ENCODE results near the gene THAP3.
"Not testable (repeated sequence)": the region's sequence is repeated elsewhere in the genome, so short reads cannot be mapped to it uniquely, and the experiment has no call there.

Gene THAP3

DNA sequence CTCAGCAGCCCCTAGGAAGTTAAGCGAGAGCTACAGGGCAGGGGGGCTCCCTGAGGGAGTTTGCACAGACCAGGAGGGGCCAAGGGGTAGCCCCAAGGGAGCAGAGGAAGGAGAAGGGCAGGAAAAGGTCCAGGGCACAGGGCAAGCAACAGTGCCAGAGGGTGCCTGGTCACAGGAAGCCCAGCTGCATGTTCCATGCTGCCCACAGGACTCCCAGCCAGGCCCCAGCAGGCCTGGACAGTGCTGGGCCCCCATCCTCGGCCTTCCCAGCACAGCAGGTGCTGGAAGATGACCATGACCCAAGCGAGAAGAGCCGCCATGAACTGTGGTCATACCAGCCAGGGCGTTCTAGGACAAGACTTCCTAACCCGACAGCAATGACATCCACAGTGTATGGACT, 33.0 kb upstream of the THAP3 start:
- no peak for DNase-seq

DNA sequence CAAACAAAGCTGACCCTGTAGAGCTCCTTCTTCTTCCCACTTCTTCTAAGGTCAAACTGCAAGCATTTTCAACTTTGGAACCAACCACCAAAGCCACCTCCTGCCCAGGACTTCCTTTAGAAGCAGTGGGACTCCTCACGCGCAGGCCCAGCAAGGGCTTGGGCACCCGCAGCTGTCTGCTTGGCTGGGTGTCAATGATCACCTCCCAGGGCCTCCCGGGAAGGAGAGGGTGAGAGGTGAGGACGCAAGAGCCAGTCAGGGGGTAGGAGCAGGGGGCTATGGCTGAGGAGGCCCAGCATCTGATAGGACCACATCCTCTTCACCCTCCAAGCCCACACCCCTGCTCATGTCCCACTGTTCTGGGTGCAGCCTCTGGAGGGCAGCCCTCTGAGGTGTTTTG, 32.2 kb upstream of the THAP3 start:
- DNase-seq: no peak

DNA sequence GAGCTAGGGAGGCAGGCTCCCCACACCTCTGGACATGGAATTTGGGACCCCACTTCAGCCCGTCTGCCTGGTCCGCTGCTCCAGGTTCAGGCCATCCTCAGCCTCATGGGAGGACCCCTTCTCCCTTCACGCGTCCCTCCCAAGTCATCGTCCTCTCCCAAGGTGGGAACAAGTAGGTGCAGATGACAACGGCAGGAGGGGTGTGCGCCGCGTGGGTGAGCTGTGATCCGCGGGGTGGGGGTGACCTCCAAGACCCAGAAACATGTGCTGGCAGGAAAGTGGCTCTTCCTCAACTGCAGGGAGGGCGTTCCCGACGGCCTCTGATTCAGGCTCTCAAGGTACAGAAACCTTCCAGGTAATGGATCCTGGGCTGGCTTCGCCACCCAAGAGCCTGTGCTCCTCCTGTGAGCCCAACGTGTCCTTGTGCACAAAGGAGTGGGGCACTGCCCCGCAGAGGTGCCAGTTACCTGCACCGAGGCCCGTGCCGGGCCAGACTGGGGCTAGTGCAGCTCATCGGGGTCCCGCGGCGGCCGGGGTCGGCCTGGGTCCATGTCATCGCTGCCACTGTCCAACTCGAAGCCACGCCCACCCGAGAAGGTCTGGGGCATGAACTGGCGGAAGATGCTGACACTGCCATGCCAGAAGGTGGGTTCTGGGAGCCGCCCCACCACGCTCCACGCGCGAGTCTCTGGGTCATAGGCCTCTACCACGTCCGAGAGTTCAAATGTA, 31.6 kb upstream of the THAP3 start:
- no peak for DNase-seq

DNA sequence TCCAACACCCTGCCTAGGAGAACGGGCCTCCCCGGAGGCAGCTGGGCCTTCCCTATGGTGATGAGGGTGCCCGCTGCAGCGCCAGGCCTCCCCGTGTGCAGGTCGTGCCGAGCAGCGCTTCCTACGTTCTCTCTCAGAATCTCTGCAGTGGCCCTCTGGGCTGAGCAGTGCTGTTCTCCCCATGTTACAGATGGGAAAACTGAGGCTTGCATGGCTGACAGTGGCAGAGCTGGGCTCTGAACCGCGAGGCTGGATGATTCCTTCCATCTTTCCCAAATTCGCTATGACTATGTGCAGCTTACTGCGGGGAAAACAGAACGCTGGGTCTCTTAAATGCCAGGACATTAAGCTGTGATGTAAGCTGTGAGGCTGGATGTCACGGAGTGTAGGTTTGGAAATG, 30.9 kb upstream of the THAP3 start:
- no peak for DNase-seq

DNA sequence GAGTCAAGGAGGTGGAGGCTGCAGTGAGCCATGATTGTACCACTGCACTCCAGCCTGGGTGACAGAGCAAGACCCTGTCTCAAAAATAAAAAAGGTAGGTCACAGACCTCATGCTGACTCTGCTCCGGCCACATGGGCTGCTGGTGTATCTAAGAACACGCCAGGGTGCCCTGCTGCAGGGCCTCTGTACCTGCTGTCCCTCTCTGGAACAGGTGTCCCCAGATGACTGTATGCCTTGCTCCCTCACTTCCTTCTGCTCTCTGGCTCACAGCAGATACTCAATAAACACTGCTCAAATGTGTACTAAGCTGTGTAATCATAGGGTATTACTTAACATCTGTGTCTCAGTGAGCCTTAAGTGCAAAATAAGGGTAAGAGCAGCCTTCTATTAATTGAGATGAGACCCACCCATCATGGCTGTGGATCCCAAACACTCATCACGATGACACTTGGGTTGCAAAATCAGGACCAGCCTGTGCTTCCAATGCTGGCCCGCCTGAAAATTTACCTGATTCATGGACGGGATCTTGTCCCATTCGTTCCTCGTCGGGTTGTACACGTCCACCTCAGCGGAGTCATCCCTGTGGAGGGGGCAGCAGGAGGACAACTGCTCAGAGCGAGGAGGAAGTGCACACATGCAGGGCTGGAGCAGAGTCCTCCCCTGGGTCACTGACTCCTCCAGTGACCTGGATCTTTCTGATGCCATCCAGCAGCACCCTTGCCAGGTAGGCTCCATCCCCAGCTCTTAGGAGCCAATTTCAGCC, 29.5 kb upstream of the THAP3 start:
- no peak for DNase-seq

DNA sequence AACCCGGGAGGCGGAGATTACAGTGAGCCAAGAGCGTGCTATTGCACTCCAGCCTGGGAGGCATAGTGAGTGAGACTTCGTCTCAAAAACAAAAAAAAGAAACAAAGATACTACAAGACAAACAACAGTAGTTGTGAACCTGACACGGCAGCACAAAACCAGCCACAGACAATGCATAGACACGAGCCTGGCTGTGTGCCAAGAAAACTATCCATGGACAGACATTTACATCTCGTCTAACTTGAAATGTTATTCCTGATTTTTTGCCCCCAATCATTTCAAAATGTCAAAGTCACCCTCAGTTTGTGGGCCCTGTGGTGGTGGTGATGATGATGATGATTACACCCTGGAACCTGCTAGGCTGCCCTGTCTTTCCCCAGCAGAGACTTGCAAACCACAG, 28.3 kb upstream of the THAP3 start:
- peak; percentile 45 for DNase-seq

DNA sequence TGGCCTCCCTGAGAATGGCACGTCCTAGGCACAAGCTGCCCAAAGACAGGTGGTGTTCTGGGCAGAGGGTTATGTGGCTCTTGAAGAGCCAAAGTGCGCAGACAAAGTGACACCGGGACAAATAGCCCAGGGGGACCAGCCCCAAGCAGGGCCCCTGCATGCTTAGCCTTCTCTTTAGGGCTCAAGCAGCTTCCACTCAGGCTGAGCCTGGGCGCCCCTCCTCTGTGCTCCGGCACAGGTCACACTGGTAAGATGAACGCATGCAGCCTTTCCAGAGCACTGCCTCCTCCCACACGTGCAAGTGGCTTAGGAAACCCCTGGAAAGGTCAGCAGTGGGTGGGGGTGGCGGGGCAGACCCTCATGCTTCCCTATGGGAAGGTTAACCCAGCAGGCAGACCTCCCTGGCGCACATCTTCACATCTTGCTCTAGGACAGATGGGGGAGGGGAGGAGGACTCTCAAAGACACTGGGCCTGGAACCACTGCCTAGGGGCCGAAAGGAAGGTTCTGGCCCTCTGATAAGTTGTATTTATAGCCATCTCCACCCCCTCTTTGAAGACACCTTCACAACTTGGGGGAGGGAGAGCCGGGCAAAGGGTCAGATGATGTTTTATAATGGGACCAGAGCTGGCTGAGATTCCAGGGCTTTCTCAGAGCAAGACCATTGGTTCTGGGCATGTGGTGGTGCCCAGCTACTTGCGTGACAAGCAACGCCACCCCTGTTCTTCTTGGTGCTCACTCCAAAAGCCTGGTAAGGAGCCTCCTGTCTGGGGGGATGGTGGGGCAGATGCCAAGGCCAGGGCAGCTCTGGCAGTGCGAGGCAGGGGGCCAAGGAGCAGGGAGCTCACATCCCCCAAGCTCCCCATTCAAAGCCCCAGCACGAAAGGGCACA, 27.5 kb upstream of the THAP3 start:
- DNase-seq: no peak

DNA sequence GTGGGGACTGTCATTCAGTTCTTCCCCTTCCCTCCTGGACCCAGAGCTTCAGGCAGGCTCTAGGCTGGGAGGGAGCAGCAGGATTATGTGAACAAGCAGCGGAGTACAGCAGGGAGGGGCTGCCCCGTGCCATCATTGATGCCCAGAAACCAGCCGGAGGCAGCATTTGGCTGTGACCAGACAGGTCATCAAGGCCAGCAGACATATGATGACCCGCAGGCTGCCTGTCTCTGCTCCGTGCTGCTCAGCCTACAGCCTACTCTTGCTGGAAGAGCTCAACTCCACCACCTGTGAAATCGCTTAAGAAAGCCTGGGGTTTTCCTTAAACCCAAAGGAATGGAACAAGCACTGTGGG, 26.9 kb upstream of the THAP3 start:
- DNase-seq: no peak

DNA sequence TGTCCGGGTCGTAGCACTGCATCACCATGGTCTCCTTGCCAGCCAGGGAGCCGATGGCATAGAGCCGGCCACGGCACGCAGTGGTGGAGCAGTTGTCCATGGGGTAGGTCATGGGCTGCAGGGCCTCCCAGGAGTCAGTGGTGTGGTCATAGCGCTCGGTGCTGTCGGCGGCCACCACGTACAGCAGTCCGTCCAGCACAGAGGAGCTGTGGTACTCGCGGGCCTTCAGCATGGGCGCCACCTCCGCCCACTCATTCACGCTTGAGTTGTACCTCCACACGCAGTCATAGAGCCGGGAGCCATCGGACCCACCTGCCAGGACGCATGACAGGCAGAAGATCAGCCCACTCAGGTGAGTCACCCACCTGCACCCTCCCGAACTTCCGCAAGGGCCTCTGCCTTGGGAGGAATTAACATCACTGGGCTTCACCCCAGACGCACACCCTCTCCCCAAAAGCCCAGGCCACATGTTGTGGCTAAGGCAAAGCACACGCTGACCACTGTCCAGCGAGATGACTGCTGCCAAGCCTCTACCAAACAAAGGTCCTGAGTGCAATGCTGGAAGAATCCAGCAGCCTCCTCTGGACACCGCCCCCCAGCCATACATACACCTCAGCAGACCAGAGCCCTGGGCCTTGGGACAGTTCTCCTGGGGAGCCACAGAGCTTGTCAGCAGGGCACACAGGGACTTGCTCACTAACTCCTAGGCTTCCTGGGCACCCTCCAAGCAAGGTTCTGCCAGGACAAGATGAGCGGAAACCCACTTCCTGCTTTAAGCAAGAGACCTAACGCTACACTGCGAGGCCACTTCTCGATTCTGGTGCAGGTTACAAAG, 25.3 kb upstream of the THAP3 start:
- DNase-seq: peak; percentile 78

DNA sequence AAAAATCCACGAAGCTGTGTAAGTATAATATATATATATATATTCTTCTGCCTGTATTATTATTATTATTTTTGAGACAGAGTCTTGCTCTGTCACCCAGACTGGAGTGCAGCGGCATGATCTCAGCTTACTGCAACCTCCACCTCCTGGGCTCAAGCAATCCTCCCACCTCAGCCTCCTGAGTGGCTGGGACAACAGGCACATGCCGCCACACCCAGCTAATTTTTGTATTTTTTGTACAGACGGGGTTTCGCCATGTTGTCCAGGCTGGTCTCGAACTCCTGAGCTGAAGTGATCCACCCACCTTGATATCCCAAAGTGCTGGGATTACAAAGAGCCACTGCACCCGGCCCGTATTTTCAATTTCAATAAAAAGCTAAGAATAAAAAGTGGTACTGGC, 24.7 kb upstream of the THAP3 start:
- not testable (repeated sequence) for DNase-seq

DNA sequence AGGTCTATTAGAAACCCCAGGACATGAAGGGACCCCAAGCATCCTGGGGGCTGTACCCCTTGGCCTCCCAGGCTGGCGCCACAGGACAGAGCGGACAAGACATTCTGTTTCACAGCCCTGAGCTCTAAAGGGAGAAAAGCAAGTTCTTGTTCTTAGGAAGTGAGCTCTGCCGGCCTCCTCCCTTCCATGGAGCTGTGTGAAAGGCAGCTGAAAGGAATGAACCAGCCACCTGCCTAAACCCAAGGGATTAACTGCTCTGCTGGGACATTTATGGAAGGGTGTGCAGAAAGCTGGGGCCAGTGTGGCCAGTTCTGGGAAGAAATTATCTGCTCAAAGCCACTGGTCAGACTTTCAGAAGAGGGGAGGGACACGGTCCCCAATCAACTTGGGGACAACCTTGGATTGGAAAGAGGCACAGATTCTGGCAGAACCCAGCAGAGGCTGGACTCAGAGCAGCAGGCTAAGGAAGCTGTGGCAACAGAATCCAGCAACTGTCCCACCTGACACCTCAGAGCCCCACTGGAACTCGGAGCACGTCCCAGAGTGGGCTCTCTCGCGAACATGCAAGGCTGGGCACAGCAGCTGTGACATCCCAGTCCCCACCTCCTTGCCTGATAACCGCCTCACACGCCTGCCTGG, 24.1 kb upstream of the THAP3 start:
- no peak for DNase-seq

DNA sequence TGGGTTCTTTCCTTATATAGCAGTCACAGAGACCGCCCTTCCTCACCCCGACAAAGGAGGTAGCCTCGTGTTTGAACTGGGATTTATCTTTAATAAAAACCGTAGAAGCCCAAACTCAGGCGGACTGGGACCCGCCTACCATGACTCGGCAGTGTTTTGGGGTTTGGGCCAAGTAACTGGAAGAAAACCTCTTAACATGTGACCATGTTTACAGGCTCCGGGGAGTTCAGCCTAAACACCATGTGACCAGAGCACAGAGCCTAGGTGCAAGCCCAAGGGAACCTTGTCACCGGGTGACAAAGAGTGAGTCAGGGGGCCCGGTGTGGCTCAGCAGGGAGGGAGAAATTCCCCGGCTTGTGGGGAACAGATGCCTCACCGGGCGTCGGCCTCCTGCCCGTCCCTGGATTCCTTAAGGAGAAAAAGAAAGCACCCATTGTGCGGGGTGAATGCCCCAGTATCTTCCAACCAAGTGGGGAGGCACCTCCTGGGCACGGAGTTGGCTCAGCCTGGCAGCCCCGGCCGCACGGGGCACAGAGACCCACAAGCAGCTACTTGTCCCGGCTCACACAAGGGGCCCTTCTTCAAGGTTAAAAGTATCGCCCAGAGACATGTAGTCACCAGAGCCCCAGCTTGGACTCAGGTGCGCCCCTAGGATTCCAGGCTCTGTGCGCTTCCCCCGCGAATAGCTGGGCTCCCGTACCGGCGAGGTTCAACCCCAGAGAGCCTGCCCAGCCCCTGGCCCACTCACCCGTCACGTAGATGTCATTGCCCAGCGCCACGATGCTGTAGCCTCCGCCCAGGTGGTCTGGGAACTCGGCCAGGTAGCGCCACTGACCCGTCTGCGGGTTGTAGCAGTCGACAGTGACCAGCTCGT, 23.4 kb upstream of the THAP3 start:
- peak; percentile 99 for DNase-seq

DNA sequence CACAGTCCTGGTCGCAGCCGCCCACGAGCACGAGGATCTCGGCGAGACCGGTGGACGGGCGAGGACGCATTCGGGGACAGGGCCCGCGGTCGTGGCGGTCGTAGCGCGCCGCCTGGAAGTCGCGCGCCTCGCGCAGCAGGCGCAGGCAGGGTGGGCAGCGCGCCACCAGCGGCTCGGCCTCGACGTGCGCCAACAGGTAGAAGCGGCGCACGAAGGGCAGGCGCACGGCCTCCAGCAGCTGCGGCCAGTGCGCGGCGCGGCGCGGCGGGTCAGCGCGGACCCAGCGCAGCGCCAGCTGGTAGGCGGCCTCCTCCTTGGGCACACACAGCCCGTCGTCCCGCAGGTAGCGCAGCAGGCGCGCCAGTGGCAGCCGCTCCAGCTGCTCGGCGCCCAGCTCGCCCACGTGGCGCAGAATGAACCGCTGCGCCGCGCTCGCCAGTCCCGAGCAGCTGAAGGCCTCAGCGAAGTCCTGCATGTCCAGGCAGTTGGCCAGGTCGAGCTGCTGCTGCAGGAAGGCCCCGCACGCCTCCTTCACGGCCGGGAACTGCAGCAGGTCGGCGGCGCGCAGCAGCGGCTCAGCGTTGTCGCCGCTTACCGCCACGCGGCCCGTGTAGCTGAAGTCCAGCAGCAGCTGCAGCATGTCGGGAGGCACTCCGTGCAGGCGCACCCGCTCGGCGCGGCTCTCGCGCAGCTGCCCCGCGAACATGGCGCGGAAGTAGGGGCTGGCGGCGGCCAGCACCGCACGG, 22.6 kb upstream of the THAP3 start:
- DNase-seq: peak; percentile 53

DNA sequence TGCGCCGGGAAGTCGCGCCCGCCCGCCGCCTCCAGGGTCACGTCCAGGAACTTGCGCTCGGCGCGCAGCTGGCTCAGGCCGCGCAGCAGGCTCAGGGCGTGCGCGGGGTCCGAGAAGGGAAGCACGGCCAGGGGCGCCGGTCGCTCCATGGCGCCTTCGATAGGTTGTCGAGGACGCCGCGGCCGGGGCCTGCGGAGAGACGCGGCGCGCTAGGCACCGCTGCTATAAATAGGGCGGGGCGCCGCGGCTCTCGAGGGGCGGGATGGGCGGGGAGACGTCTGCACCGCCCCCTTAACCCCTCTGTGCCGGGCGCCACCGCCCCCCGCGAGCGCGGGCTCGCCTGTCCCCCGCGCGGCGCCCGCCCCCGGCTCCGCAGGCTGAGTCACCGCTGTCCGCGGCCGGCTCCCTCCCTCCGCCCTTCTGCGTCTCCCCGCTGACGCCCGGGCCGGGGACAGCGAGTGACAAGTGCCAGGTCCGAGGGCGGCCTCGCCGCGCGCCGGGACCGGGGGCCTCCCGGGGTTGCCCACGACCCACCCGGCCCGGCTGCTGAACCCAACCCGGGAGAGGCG, 21.9 kb upstream of the THAP3 start, which contains the start of gene KLHL21:
TSS of gene KLHL21 (minus strand) at position 201 of the 569 bp plus-strand sequence. CDS start at position 149, 52 bp downstream.
- peak; percentile 95 for DNase-seq

DNA sequence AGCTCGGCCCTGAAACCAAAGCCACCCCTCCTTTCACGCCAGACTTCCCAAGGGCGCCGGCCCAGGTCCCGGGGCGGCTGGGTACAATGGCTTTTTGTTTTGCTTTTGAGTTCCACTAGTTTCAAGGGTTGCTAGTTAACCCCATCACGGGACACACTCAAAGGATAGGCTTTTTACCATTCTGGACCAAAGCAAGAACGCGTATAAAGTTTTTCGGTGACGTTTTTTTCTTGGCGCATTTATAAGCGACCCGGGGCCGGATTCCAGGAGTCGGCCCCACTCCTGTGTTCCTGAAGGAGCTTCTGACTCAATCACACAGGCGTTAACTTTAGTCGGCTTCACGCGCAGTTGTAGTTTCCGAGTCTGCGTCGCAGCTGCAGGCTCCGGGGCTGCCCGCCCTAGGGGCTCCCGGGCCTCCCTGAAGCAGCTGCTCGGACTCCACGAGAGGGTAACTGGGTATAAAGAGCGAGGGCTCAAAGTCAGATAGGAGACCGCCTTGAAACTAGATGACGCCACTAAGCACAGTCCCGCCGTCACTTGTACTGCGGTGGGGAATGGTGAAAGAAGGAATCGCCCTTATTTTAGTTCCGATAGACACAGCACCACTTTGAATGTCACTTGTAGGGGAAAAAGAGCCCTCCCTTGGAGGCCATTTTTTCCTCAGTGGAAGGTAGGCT, 21.3 kb upstream of the THAP3 start:
- DNase-seq: peak; percentile 83

DNA sequence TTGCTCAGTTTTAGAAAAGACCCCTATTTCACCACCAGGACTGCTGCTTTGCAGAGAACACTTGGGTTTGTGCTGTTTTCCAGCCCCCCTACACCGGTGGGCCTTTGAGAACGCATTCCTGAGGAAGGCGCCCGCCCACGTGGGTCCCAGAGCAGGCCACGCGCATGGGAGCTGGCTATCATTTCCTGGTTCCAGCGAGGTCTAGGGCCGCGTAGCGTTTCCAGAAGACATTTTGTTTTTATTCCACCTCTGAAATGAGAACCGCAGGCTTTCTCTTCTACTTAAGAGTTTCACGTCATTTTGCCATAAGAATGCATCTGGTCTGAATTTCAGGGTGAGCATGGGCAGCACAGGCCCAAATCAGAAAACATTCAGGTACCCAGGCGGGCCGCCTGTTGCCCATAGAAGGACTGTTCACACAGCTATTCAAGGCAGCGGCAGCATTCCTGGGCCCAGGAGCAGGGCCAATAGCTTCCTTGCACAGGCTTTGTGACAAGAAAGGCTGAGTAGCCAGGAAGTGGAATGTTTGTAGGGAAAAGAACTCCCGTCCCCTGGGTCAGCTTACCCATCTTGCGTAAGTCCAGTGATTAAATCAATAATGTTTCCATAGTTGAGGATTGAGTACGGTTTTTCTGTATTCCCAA, 20.6 kb upstream of the THAP3 start:
- peak; percentile 48 for DNase-seq

DNA sequence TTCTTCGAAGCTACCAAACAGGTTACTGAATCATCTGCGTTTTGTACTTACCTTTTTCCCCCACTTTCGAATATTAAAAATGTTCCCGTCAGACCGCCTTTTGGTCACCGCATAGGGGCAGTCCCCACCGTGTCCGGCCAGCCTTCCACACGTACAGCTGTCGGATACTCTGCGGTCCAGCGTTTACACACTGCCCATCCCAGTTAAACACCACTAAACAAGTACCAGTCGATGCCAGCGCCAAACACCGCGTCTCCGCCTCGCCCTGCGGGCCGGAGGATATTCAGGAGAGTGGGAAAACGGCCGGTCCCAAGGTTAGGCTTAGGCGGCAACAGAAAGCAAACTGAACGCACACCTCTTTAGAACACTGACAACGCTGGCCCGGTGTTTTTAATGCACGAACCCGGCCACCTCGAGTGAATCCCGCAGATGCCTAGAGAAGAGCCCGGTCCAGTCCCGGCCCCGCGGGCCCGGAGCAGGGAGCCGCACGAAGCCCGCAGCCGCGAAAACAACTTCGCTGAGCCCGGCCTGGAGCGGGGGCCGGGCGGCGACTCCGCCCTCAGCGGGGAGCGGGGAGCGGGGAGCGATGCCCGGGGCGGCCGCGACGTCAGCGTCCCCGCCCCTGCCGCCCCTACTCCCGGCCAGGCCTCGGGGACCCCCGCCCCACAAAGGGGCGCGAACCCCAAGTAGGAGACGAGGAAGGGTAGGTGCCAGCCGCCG, 11.9 kb upstream of the THAP3 start:
- peak; percentile 59 for DNase-seq

All from hematopoietic multipotent progenitor cell treated with erythropoietin and hydrocortisone succinate and interleukin-3 and kit ligand, for 6 days (in vitro differentiated cells).